HG03064 (cell line): ENCODE results near the gene SLC22A23.
A peak's percentile ranks its signal among the peaks of the same experiment; 100 is the strongest.

Experiments used
- ATAC-seq: cut with Tn5 transposase; IDR thresholded peaks from one replicate; pipeline ENCODE4 v1.9.1; 2021; ENCODE audit warnings: low read depth; ENCODE audit not compliant: unreplicated experiment

SLC22A23 gene

DNA sequence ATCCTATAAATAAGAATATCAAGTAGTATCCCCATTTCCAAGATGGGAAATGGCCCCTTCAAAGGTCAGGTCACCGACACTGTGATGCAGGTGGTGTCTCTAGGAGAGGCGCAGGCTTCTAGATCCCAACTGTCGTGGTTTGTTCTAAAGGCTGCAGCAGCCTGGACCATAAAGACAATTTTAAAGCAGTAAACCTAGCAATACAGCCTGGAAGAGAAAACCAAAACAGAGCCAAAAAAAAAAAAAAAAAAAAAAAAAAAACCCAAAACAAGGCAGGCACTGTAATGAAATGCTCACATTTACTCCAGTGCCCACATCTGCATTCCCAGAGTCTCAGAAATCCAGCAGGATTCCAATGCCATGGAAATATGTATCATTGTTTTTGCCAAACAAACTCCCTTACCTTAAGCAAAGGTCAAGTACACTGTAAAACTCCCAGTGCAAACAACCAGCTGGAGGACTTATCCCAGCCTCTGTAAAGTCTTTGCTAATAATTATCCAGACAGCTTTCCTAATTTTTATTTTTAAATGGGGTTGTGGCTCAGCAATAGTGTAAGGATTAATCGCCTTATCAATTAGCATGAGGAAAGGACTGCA lies 99.9 kb downstream of the SLC22A23 start:
- no peak for ATAC-seq

DNA sequence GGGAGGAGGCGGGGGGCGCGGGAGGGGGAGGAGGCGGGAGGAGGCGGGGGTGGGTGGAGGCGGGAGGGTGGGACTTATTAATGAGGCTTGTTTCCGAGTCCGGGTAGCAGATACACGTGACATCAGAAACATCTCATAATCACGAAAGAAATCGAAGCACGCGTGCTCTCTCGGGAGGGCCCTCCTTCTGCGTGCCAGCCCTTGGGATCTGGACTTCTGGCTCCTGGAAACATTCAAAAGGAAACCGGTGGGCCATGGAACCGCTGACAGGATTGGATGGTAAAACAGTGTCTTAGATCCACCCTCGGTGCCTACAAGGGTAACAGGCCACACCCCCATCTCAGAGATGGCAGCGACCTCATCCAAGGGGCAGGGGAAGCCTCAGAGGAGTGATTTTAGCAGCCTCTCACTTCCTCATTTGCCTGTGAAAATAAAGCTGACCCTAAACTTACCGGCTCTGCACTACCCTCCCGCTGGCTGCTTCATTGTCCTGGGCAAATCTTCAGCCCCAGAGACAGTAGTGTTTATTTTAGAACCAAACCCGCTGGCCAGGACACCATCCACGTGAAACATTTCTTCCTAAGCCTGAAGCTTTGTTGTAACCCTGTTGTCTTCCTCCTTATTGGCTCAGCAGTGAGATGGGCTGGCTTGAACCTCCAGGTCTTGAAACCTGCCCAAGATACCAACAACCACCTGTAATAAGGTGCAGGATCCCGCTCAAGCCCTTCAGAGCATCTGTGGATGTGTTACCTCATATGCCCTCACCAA lies 100.6 kb downstream of the SLC22A23 start:
- peak; percentile 86 for ATAC-seq

DNA sequence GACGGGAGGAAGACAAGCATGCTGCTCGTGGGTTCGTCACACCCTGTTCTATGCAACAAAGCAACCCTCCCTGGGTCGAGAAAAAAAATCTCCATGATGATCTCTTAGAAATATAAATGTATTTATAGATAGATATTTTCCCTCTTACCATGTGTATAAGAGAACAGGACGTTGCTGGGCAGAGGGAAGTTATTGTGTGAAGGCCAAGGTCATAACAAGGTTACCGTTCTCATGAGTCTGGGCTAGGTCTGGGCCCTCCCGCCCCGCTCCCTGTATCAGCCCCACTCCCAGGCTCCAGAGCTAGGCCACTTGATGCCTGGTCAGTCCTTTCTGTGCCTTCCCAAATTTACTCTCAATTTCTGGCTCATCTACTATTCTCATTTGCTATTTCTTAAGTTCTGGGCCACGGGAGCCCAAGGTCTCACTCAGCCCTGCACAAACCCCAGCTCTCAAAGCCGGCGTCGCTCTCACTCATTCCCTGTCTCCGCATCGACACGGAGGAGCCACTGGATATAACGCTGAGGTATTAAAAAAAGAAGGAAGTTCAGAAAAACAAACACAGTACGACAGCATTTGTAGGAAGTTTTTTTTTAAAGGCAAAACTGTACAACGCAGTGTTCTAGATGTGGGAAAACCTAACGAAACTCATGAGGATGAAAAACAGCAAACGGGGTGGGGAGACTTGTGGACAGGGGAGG lies 101.3 kb downstream of the SLC22A23 start:
- ATAC-seq: no peak

DNA sequence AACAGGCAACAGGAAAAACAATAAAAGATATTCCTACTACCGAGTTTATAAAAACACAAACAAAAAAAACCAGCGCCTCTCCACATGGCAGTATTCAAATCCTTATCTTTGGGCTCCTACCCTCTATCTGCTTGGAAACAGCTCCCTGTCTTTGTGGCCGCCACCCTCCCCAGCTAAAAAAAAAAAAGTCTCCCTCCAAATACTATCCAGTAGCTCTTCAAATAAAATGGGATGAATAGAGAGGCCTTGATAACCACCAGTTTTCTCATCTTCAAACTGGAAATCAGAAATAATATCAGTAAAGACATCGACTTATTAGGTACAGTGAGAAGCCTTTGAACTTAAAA lies 101.9 kb downstream of the SLC22A23 start:
- no peak for ATAC-seq

DNA sequence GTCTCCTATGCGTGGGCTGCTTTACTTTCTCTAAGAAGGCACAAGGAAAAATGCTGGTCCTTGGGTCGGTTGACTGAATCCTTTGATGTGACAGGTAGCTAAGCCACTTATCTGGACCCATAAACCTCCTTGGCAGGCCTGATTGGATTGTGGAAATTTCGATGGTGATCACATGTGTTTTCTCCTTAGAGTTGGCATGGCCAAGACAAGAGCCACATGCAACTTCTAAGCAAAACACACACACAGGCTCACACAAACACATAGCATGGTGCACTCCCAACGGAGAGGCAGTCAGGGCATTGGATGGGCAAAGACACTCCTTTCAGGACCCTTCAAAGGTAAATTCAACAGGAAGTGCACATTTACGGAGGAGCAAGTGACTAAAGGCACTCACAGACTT lies 102.9 kb downstream of the SLC22A23 start:
- ATAC-seq: no peak

DNA sequence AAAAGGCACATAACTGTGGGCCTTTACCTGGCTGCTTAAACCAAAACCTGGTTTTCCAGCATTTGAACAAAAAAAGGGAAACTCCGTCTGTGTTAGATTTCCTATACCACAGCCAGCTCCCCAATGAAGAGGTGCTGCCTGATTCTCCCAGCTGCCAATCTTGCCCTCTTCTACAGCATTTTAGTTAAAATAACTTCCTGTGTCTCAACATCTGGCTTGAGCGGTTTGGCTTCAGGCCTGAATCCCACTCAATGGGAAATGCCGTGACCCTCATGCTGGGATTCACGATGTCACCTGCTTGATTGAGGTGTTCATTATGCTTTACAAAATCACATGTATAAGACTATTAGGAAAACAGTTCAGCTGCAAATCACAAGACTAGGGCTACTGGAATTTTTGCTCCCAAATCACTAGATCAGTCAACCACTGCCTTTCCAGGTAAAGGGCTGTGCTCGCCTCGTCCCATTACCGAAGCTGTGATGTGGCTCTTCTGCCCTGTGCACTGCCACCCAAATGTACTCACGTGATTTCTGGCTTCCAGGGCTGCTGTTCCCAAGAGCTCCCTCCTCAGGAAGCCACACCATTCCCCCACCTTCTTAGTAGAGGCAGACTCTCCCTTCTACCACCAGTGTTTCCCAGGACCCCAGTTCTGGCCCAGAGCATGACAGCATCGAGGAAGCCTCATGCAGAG lies 103.5 kb downstream of the SLC22A23 start:
- no peak for ATAC-seq

DNA sequence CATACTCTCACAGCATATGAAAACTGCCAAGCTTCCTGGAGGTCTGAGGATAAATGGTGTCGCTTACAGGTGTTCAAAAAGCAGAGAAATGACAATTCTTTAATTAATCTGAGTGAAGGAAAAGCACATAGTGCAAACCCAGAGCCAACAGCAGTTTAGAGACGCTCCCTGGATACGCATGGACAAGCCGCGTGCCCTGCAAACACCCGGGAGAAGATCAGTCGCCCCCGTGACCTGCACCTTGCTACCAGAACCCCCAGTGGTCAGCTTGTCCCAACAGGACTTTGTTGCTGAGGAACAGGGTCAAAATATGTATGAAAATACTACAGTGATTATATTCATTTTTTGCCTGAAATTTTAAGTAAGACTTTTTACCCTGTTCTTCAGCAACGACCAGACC lies 104.2 kb downstream of the SLC22A23 start:
- ATAC-seq: no peak

DNA sequence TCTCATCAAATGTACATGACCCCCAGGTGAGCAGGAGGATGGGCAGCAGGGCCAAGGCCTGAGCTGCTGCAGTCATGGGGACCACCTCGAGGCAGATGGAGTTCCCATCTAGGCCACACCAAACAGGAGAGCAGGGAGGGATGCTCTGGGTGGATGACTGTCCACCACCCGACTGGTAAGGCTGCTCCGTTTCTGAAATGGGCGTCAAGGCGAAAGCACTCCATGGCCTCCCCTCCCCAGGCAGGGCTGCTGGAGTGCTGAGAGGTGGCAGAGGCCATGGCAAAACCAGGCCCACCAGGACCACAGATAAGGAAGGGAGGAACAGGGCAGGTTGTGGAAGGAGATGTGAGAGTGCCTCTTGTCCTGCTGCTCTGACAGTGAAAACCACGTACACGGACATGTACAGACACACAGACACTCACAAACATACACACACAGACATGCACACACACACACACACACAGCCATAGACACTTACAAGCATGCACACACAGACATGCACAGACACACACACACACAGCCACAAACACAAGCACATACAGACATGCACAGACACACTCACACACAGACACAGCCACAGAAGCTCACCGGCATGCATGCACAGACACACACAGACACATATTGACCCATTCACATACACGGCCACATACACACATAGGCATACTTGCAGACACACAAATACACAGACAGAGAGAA lies 104.9 kb downstream of the SLC22A23 start:
- ATAC-seq: no peak

DNA sequence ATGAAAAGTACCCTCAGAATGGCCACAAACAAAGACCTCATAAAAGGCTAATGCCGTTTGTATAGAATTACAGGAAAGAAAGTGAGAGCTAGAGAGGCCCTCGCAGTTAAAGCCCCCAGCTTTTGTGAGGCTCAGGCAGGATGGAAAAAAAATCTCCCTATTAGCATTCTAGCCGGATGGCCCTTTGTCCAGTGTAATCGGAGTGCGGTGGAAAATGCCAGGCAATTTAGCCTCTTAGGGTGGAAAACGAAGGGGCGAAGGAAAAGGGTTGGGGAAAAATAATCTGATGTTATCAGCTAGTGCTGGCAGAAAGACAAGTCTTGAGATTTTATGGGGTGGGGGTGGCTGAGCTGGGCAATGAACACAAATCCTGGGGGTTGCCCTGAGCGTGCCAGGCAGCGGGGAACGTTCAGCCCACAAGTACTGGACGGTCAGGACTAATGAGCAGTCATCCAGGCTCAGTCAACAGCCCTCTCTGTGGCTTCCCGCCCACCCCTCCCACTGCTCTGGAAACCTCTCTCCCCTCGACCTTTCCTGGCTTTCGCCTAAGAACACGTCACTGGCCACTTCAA lies 105.7 kb downstream of the SLC22A23 start:
- ATAC-seq: no peak

DNA sequence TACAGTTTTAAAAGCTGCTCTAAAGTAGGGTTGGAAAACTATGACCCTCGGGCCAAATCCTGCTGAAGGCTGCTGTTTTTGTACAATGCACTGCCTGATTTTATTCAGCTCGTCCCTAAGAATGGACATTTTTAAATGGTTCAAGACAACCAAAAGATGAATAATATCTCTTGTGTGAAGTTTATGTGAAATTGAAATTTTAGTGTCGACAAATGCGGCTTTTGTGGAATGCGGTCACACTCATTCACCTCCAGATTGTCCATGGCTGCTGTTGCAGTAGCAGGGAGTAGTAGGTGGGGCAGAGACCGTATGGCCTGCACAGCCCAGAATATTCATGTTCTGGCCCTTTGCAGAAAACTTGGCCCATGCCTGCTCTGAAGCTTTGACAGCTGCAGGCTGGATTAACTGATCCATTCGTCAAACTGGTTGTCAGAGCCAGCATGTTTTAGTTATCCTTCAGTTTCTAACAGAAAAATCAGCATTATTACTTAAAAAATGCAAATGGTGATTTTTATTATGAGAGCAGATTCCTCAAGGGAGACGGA lies 106.5 kb downstream of the SLC22A23 start:
- no peak for ATAC-seq

DNA sequence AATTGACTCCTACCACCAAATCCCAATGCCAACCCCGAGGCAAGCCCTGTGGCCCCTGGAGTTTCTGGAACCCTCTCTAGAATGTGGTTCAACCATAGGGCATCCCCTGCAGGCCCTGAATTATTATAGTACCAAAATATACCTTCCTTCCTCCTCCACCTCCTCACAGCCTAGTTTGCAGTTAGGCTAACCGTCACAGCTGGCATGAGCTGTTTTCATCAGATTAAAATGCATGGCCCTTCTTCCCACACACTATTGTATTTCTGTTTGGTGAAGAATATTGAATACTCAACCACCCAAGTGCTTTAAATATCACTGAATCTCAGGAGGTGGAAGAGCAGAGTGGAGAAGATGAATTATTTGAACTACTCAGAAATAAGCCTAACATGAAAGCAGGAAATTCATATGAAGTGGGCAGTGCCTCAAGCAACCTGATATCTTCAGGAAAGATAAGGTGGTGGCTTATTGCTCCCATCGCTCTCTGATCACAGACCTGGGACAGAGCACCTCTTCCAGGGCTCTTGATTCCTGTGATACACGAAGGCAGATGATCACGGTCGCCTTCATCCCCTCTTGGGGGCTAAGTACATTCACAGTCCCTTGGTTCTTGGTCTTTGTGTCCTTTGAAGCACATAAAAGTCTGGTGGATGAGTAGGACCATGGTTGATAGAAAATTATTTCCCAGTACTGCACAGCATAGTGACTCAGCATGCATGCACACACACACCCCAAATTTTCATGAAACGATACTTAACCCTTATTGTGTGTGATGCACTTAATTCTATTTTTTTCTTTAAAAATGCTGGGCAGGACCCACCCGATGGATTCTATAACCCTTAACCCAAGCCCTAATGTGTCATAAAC lies 107.2 kb downstream of the SLC22A23 start:
- no peak for ATAC-seq

DNA sequence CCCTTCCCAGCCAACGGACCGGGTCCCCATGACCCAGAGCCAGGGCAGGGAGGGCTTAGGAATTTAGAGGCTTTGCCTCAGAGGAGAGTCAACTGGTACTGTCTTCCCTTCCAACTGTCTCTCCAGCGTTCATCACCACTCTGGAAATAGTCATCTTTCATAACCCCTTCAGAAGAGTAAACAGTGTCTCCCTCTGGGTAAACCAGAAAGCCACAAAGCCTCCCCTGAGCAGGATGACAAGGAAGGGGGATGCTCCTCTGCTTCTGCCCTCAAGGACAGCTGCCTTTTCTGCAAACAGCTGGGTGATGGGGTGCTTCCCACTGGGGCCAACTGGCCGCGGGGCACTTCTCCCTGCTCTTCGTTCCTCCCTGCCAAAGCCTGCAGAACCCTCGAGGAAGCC lies 108.0 kb downstream of the SLC22A23 start:
- no peak for ATAC-seq

DNA sequence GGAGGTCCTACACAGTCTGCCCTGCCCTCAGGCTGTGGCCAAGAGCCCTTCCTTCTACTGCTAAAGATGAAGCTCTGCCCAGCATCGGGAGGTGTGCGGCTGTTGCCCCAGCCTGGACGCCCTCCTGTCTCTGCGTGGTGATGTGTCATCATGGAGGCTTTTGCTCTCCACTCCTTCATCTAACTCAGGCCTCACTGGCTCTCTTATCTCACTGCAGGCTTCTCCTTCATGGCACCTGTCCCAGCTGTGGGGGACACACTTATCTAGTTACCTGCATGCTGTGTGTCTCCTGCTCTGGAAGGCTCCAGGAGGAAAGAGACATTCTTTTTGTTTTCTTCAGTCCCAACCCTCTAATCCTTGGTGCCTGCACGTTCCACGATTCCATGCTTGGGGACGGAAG lies 109.0 kb downstream of the SLC22A23 start:
- ATAC-seq: no peak

DNA sequence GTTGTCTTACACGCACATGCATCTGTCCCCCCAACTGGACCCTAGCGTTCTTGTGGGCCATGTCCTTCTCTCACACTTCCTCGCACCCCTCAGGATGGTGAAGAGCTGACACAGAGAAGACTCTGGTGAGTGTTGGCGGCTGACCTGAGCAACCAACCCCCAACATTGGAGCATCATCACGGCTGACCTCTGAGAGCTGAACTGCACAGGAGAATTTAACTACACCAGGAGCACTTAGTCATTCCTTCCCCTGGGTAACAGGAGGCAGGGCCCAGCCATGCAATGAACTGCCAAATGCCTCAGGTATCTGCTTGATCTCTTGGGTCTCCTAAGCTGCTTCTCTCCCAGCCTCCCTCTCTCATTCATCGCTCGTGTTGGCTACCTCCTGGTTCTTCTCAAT lies 109.6 kb downstream of the SLC22A23 start:
- no peak for ATAC-seq

DNA sequence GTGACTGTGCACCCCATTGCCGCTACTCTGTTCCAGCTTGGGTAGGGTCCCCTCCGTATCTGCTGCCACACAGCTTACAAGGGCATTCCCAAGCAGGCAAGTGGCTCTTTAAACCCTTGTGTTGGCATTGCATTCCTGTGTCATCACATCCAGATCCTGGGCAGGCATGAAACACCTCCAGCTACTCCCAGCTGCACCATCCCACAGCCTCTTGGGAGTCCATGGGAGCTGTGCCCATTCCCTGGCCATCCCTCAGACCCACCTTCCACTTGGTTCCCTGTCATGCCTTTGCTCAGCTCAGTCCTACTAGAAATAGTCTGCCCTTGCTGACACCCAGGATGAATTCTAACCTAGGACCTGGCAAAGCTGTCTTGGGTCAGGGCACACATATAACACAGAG lies 110.4 kb downstream of the SLC22A23 start:
- no peak for ATAC-seq

DNA sequence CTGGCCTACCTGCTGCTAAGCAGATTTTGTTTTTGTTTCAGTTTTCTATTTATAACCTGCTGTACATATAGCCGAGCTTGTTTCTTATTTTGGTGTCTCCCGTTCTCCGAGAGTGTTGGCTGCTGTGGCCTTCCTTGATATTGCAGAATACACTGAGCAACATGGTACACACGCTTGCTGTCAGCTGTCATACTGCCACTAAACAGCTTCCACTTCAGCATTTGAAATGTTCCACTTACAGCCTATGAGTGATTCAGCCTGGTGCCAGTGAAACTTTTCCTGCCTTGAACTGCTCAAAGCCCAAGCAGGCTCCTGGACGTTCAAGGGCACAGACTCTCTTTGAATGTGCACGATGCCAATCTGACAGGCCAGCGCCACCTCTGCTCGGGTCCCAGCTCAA lies 111.0 kb downstream of the SLC22A23 start:
- ATAC-seq: no peak

DNA sequence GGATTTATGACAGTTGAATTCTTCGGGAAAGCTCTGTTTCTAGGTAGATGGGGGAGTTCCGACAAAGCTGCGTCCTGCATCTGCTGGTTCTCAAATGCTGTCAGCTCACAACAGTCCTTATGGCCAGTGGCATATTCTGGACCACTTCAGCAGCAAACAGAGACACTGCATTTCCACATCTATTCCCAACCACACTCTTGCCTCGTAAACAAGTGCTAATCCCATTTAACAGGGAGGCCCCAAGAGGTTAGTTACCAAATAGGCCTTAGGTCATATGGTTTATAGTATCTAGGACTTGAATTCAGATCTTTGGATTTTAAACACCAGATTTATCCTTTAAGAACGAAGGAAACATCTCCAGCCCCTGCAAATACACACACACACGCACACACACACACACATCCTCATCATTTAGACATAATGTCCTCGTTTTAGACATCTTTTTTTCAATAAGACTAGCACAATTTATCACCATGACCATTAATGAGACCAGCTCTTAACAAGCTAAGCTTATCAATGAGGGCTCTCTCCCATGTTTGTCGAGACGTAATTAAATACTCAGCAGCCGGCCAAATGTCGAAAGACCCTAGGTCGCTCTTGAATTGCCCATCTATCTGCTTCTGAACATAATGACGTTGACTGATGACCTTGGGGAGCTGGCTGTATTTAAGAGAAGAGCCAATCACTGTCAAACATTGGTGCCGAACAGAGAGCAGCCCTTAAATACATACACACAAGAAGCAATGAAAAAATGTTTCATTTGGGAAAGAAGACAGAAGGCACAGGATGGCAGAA lies 113.6 kb downstream of the SLC22A23 start:
- no peak for ATAC-seq

DNA sequence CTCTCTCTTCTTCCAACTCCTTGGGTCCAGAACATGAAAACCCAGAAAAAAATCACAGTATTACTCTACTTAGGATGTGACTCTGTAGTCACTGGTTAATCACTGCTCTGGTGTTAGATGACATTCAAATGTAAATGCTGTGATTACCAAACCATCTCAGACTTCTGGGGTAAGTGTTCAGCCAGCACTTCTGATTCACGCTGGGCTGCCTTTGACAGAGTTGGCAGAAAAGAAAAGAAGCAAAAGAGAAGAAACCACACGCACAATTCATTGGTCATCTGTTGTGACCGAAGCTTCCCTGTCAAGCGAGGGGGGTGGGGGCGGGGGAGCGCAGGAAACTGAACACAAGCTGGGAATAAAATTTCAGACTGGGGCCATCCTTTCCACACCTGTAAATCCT lies 115.4 kb downstream of the SLC22A23 start:
- ATAC-seq: no peak
